OCI-LY7 (cell line): ENCODE measurements around the gene CLEC4E. TPM values are rescaled to one million over a fixed set of nuclear protein-coding genes. Genes with fewer than 3 reads are reported as not detected.

Source experiments
- BruUV-seq: library from RNA; stranded (reverse); fragments of 400-500 nt; replicated peaks from 2 replicates; lab custom pipeline; 2021; lab: Mats Ljungman, UMichigan
- CTCF ChIA-PET: fragments of 300-600 bp; sonication (Branson Sonifier 250); formaldehyde crosslinking; loops from one replicate; lab custom pipeline; 2022; ENCODE audit warnings: antibody characterized with exemption; ENCODE audit not compliant: unreplicated experiment; lab: Charles Lee
- POLR2A ChIA-PET: fragments of 300-600 bp; sonication (Branson Sonifier 250); formaldehyde crosslinking; loops from one replicate; lab custom pipeline; 2022; ENCODE audit warnings: antibody characterized with exemption; lab: Charles Lee
- DNase-seq: peaks from one replicate; pipeline ENCODE4 v3.0.0-alpha.2; 2015; ENCODE audit warnings: low spot score
- H2AFZ ChIP-seq: fragments of 200-600 bp; sonication (generic), shearing (Covaris generic); 2 replicates; pipeline ENCODE4 v1.6.1; 2014; ENCODE audit warnings: mild to moderate bottlenecking, antibody characterized with exemption, low read length, moderate library complexity
- H3K27ac ChIP-seq: fragments of 200-600 bp; sonication (generic); 2 replicates; pipeline ENCODE4 v1.5.1; 2014; ENCODE audit warnings: mixed run types, low read depth, mild to moderate bottlenecking, moderate library complexity, low read length, inconsistent platforms; ENCODE audit not compliant: poor library complexity, severe bottlenecking
- H3K36me3 ChIP-seq: fragments of 200-600 bp; sonication (generic); 2 replicates; pipeline ENCODE4 v1.6.1; 2014; ENCODE audit warnings: mild to moderate bottlenecking, antibody characterized with exemption, low read length, moderate library complexity, mixed read lengths; ENCODE audit not compliant: insufficient read depth
- H3K4me1 ChIP-seq: fragments of 200-600 bp; sonication (generic); 2 replicates; pipeline ENCODE4 v1.5.1; 2014; ENCODE audit warnings: mild to moderate bottlenecking, low read length; ENCODE audit not compliant: insufficient read depth, poor library complexity, severe bottlenecking
- H3K4me2 ChIP-seq: fragments of 200-600 bp; sonication (generic); 2 replicates; pipeline ENCODE4 v1.6.1; 2014; ENCODE audit warnings: mild to moderate bottlenecking, low read length
- H3K4me3 ChIP-seq: fragments of 200-600 bp; sonication (generic); 2 replicates; pipeline ENCODE4 v1.5.1; 2014; ENCODE audit warnings: mild to moderate bottlenecking, low read depth, low read length; ENCODE audit not compliant: poor library complexity, severe bottlenecking
- H3K79me2 ChIP-seq: fragments of 200-600 bp; sonication (generic); 2 replicates; pipeline ENCODE4 v1.6.1; 2016; ENCODE audit warnings: low read depth, mild to moderate bottlenecking, low read length, moderate library complexity, mixed read lengths; ENCODE audit not compliant: insufficient read depth
- H3K9me2 ChIP-seq: fragments of 200-600 bp; sonication (generic); 2 replicates; pipeline ENCODE4 v1.6.1; 2016; ENCODE audit warnings: mild to moderate bottlenecking, low read length, mixed read lengths; ENCODE audit not compliant: insufficient read depth
- H3K9me3 ChIP-seq: fragments of 200-600 bp; sonication (generic); 2 replicates; pipeline ENCODE4 v1.6.1; 2014; ENCODE audit warnings: mild to moderate bottlenecking, mixed run types, low read length, mixed read lengths
- H4K20me1 ChIP-seq: fragments of 200-600 bp; sonication (generic); 2 replicates; pipeline ENCODE4 v1.6.1; 2014; ENCODE audit warnings: mild to moderate bottlenecking, antibody characterized with exemption, low read length, moderate library complexity, mixed read lengths; ENCODE audit not compliant: insufficient read depth
- CTCF ChIP-seq: fragments of 200-600 bp; sonication (generic); conservative IDR thresholded peaks from 2 replicates; pipeline ENCODE4 v1.5.1; 2014; ENCODE audit warnings: mild to moderate bottlenecking, antibody characterized with exemption, low read length, moderate library complexity, mixed read lengths
- EZH2phosphoT487 ChIP-seq: fragments of 200-600 bp; sonication (generic); IDR thresholded peaks from 2 replicates; pipeline ENCODE4 v1.6.1; 2018; ENCODE audit warnings: low read depth, borderline replicate concordance, mild to moderate bottlenecking, mixed run types, antibody characterized with exemption, low read length, moderate library complexity, mixed read lengths
- intact Hi-C: fragments of 100-400 bp; cut with micrococcal nuclease; formaldehyde crosslinking; loops from one replicate; pipeline ENCODE4 v1.10.0; 2022; ENCODE audit not compliant: unreplicated experiment
- total RNA-seq, 2 experiments: library from RNA; depleted of rRNA in 1 of 2; stranded (reverse); fragments of >200 nt in 1 of 2; shearing (Covaris generic) in 1 of 2; gene quantifications; 2 replicates each; pipeline ENCODE4 v1.2.3, GENCODE V29; 2014 to 2022

The CLEC4E gene
- total RNA-seq, 2 experiments from 2014 or later: not detected

- Histone ChIP-seq H4K20me1 (no peaks in the 10 kb centered on the region), H2AFZ (no peak overlapping the region), H3K36me3 (no peaks in the 10 kb centered on the region), H3K4me3 (no peak overlapping the region), H3K9me2 (no peaks in the 10 kb centered on the region), H3K4me2 (no peak overlapping the region), H3K9me3 (no peaks in the 10 kb centered on the region), H3K27ac (no peak overlapping the region), H3K79me2 (no peaks in the 10 kb centered on the region), H3K4me1 (no peaks in the 10 kb centered on the region)
- intact Hi-C loops: loop anchor here (5.0 kb wide), 1 partner anchor 51 kb away; no protein-coding TSS in a partner anchor
- CTCF ChIA-PET: no interaction called here
- POLR2A ChIA-PET: interaction anchor here (0.8 kb wide), 1 partner anchor 21 kb away, joined by 3 read pairs; no protein-coding TSS in a partner anchor
- TF ChIP-seq EZH2phosphoT487: no peak
- no peak for TF ChIP-seq CTCF
- no peak for DNase-seq
- BruUV-seq: no TSS peak
These were observed 22.7 kb downstream of the CLEC4E start for GRCh38 chr12:8517971-8518370.

GRCh38 chr12:8513256-8513655 lies 27.4 kb downstream of the CLEC4E start, which contains the start of gene CLEC4D:
Gene CLEC4D (plus strand): TSS chr12:8513503. CDS start chr12:8513733, 230 bp downstream.
- Histone ChIP-seq H3K79me2 (no peaks in the 10 kb centered on the region), H3K4me3 (no peak within 1 kb of the TSS), H3K27ac (no peak within 1 kb of the TSS), H3K4me1 (peaks cover 5% of the 10 kb centered on the region), H2AFZ (no peak within 1 kb of the TSS), H3K36me3 (no peaks in the 10 kb centered on the region), H3K9me2 (no peaks in the 10 kb centered on the region), H3K9me3 (no peaks in the 10 kb centered on the region), H4K20me1 (no peaks in the 10 kb centered on the region), H3K4me2 (no peak within 1 kb of the TSS)
- no TSS peak for BruUV-seq
- DNase-seq: no peak
- ChIA-PET CTCF (no interaction called here), POLR2A (interaction anchor here (1.1 kb wide), 1 partner anchor 10 kb away, joined by 3 read pairs; no protein-coding TSS in a partner anchor)
- intact Hi-C loops: no loop called here
- TF ChIP-seq EZH2phosphoT487 (no peak), CTCF (no peak)
